Duodenal mucosa (tissue), 2 donors: ENCODE measurements around the gene MEPCE.

Source experiments
- H3K27ac ChIP-seq: one replicate; pipeline ENCODE4 v1.7.0; 2013; ENCODE audit warnings: low read depth, low read length
- H3K27me3 ChIP-seq, 2 donors: one replicate each; pipeline ENCODE4 v1.7.0; 2013; ENCODE audit warnings: low read length in 2 of 2, control low read depth in 1 of 2; ENCODE audit not compliant: insufficient read depth in 2 of 2, control insufficient read depth in 1 of 2
- H3K36me3 ChIP-seq, 2 donors: one replicate each; pipeline ENCODE4 v1.7.0; 2013; ENCODE audit warnings: low read length in 2 of 2, control low read depth in 1 of 2; ENCODE audit not compliant: insufficient read depth in 2 of 2, control insufficient read depth in 1 of 2
- H3K4me1 ChIP-seq, 2 donors: one replicate each; pipeline ENCODE4 v1.7.0; 2013; ENCODE audit warnings: low read length in 2 of 2, control low read depth in 1 of 2; ENCODE audit not compliant: insufficient read depth in 2 of 2, control insufficient read depth in 1 of 2
- H3K4me3 ChIP-seq, 2 donors: one replicate each; pipeline ENCODE4 v1.7.0; 2013; ENCODE audit warnings: low read length in 2 of 2, low read depth in 1 of 2
- H3K9ac ChIP-seq, 2 donors: one replicate each; pipeline ENCODE4 v1.7.0; 2013; ENCODE audit warnings: low read length in 2 of 2, low read depth in 1 of 2
- H3K9me3 ChIP-seq, 2 donors: one replicate each; pipeline ENCODE4 v1.7.0; 2013; ENCODE audit warnings: low read length in 2 of 2, control low read depth in 1 of 2; ENCODE audit not compliant: control insufficient read depth in 1 of 2

MEPCE gene

GRCh38 chr7:100472854-100473499 lies 43.3 kb downstream of the MEPCE start:
- H3K9ac ChIP-seq, result no peak overlapping the region
- H3K4me1 ChIP-seq, result peaks cover 26 to 32% of the 10 kb centered on the region in 2 donors
- peaks cover 5 to 10% of the 10 kb centered on the region in 2 donors for H3K36me3 ChIP-seq
- no peaks in the 10 kb centered on the region for H3K27me3 ChIP-seq
- no peak overlapping the region for H3K27ac ChIP-seq
- no peak overlapping the region for H3K4me3 ChIP-seq
- H3K9me3 ChIP-seq, result no peaks in the 10 kb centered on the region

GRCh38 chr7:100475549-100475948 lies 45.9 kb downstream of the MEPCE start:
- Histone ChIP-seq H3K9me3 (no peaks in the 10 kb centered on the region), H3K36me3 (peaks cover 5 to 10% of the 10 kb centered on the region in 2 donors), H3K27me3 (no peaks in the 10 kb centered on the region), H3K4me3 (peak overlapping the region in 1 of 2 donors; percentile 15), H3K27ac (no peak overlapping the region), H3K4me1 (peaks cover 30 to 32% of the 10 kb centered on the region in 2 donors), H3K9ac (no peak overlapping the region)

DNA sequence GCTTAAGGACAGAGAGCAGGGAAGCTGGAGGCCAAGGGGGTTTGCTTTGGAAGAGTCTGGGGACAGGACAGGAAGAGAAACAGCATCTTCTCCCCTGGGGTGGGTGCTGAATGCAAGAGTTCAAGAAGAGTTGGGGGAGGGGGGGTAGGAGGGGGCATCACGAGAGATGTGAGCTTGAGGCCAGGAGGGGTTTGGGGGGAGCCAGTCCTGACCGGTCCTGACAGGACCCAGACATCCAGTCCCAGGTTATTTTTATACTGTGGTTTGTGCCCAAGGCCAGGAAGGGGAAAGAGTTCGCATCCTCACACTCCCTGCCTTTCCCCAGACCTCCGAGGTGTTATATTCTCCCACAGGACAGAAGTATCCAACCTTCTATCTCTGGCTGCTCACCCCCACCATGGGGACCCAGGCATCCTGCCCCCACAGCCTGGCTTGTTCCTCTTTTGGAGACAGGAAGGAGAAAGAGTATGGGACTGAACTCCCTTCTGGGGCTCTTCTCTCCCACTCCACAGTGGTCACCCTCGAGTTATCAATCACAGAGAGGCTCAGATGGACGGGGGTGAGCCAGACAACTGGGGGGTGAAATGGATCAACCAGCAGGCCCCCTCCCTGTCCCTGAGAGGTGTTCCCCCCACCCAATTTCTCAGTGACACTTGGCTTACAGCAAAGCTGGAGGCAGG lies 46.6 kb downstream of the MEPCE start:
- Histone ChIP-seq H3K9ac (peak overlapping the region; percentile 11 to 51), H3K27ac (no peak overlapping the region), H3K27me3 (no peaks in the 10 kb centered on the region), H3K4me1 (peaks cover 30 to 32% of the 10 kb centered on the region in 2 donors), H3K4me3 (peak overlapping the region; percentile 93), H3K36me3 (peaks cover 5 to 10% of the 10 kb centered on the region in 2 donors), H3K9me3 (no peaks in the 10 kb centered on the region)

- Histone ChIP-seq H3K27ac (no peak overlapping the region), H3K4me3 (peak overlapping the region; percentile 93), H3K36me3 (peaks cover 5 to 10% of the 10 kb centered on the region in 2 donors), H3K27me3 (no peaks in the 10 kb centered on the region), H3K9me3 (no peaks in the 10 kb centered on the region), H3K4me1 (peaks cover 30 to 32% of the 10 kb centered on the region in 2 donors), H3K9ac (peak overlapping the region; percentile 51 to 91)
Measured at GRCh38 chr7:100476903-100477870, 47.6 kb downstream of the MEPCE start.

DNA sequence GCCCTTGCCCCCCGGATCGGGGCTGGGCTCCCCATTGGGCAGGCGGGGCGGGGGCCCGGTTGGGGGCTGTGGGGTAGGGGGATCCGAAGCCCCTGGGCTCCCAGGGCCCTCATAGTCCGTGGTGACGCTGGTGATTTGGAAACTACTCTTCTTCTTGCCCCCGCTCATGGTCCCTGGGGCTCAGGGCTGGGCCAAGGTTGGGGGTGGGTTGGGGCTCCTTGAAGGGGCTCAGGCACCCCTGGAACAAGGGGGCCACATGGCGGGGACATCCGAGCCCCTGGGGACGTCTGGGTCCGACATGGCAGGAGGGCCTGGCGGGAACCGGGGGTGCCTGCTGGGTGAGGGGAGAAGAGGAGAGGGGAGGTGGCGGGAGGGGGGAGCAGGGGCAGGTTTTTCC lies 48.2 kb downstream of the MEPCE start:
- H3K4me1 ChIP-seq, result peaks cover 31 to 33% of the 10 kb centered on the region in 2 donors

GRCh38 chr7:100478958-100479660 lies 49.5 kb downstream of the MEPCE start, which contains the start of gene TSC22D4:
Gene TSC22D4 (minus strand): TSS chr7:100479214. CDS start chr7:100478038, 1,176 bp downstream.
- H3K9ac ChIP-seq, result peak within 1 kb of the TSS; percentile 83 to 91
- peak within 1 kb of the TSS; percentile 78 for H3K27ac ChIP-seq
- H3K36me3 ChIP-seq, result peaks cover under 1 to 4% of the 10 kb centered on the region in 2 donors
- H3K4me1 ChIP-seq, result peaks cover 30 to 31% of the 10 kb centered on the region in 2 donors
- H3K27me3 ChIP-seq, result no peaks in the 10 kb centered on the region
- no peaks in the 10 kb centered on the region for H3K9me3 ChIP-seq
- H3K4me3 ChIP-seq, result peak within 1 kb of the TSS; percentile 93

More for the DNA sequence above, 48.2 kb downstream of the MEPCE start:
- H3K9ac ChIP-seq, result peak overlapping the region; percentile 83 to 91
- no peaks in the 10 kb centered on the region for H3K9me3 ChIP-seq
- H3K27ac ChIP-seq, result no peak overlapping the region
- H3K4me3 ChIP-seq, result peak overlapping the region; percentile 93
- H3K36me3 ChIP-seq, result peaks cover 5 to 8% of the 10 kb centered on the region in 2 donors
- H3K27me3 ChIP-seq, result no peaks in the 10 kb centered on the region

DNA sequence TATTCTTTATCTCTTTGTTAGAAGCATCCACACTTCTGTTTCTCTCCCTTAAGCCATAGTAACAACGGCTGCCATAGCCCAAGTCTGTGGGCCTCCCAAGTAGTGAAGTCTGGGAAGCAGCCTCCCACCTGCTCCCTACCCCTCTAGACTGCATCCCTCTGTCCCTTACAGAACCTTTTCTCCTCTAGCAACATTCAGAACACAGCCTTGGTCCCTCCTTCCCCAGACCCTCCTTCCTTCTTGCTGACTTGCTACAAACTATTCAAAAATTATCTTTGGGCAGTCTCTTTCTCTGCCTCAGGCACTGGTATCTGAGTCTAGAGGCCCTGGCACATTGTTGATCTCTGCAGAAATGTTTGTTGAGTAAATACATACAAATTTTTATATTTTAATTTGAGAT lies 51.8 kb downstream of the MEPCE start:
- H3K27me3 ChIP-seq, result no peaks in the 10 kb centered on the region
- H3K9ac ChIP-seq, result no peak overlapping the region
- H3K4me1 ChIP-seq, result peaks cover 19 to 20% of the 10 kb centered on the region in 2 donors
- no peak overlapping the region for H3K4me3 ChIP-seq
- no peaks in the 10 kb centered on the region for H3K9me3 ChIP-seq
- no peaks in the 10 kb centered on the region for H3K36me3 ChIP-seq
- no peak overlapping the region for H3K27ac ChIP-seq

- no peaks in the 10 kb centered on the region for H3K36me3 ChIP-seq
- no peaks in the 10 kb centered on the region for H3K9me3 ChIP-seq
- H3K4me3 ChIP-seq, result peak overlapping the region; percentile 58 to 69
- H3K9ac ChIP-seq, result peak overlapping the region; percentile 45 to 52
- H3K27ac ChIP-seq, result no peak overlapping the region
- peaks cover 11 to 12% of the 10 kb centered on the region in 2 donors for H3K4me1 ChIP-seq
- no peaks in the 10 kb centered on the region for H3K27me3 ChIP-seq
Measured at GRCh38 chr7:100482728-100483089, 53.1 kb downstream of the MEPCE start.

GRCh38 chr7:100483090-100483721 lies 53.6 kb downstream of the MEPCE start:
- Histone ChIP-seq H3K4me1 (peaks cover 11 to 12% of the 10 kb centered on the region in 2 donors), H3K27ac (no peak overlapping the region), H3K9ac (peak overlapping the region; percentile 45 to 52), H3K9me3 (no peaks in the 10 kb centered on the region), H3K36me3 (no peaks in the 10 kb centered on the region), H3K4me3 (peak overlapping the region; percentile 58 to 69), H3K27me3 (no peaks in the 10 kb centered on the region)
